ENCODE data around the gene DOCK1.

Gene DOCK1

DNA sequence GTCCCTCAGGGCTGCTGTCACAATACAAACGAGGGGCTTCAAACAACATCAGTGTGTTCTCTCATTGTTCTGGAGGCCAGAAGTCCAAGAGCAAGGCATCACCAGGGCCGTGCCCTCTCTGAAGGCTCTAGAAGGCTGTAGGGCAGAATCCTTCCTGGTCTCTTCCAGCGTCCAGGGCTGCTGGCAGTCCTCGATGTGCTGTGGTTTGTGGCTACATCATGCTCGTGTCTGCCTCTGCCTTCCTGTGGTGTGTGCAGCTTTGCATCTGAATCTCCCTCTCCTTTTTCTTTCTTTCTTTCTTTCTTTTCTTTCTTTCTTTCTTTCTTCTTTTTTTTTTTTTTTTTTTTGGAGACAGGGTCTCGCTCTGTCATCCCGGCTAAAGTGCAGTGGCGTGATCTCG lies 187.7 kb downstream of the DOCK1 start:
- TF ChIP-seq, protein P1, sequence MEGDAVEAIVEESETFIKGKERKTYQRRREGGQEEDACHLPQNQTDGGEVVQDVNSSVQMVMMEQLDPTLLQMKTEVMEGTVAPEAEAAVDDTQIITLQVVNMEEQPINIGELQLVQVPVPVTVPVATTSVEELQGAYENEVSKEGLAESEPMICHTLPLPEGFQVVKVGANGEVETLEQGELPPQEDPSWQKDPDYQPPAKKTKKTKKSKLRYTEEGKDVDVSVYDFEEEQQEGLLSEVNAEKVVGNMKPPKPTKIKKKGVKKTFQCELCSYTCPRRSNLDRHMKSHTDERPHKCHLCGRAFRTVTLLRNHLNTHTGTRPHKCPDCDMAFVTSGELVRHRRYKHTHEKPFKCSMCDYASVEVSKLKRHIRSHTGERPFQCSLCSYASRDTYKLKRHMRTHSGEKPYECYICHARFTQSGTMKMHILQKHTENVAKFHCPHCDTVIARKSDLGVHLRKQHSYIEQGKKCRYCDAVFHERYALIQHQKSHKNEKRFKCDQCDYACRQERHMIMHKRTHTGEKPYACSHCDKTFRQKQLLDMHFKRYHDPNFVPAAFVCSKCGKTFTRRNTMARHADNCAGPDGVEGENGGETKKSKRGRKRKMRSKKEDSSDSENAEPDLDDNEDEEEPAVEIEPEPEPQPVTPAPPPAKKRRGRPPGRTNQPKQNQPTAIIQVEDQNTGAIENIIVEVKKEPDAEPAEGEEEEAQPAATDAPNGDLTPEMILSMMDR (IDR thresholded peaks at IDR 0.05), result no peak
- H3K79me2 ChIP-seq, result no peaks in the 10 kb centered on the region
- H3K27ac ChIP-seq, result no peak overlapping the region
- no peak overlapping the region for H3K9ac ChIP-seq
- H3K9me3 ChIP-seq (ENCODE audit: control insufficient read depth, low read length), result no peaks in the 10 kb centered on the region
- H2AFZ ChIP-seq, result no peak overlapping the region
- no peaks in the 10 kb centered on the region for H3K27me3 ChIP-seq (ENCODE audit: control insufficient read depth, insufficient read depth, low read length)
- no peak overlapping the region for H3K4me3 ChIP-seq (ENCODE audit: low read depth, low read length)
- H3K4me2 ChIP-seq (ENCODE audit: low read length), result no peak overlapping the region
- no peaks in the 10 kb centered on the region for H3K4me1 ChIP-seq
- no peaks in the 10 kb centered on the region for H3K36me3 ChIP-seq (ENCODE audit: control insufficient read depth, insufficient read depth, low read length)

DNA sequence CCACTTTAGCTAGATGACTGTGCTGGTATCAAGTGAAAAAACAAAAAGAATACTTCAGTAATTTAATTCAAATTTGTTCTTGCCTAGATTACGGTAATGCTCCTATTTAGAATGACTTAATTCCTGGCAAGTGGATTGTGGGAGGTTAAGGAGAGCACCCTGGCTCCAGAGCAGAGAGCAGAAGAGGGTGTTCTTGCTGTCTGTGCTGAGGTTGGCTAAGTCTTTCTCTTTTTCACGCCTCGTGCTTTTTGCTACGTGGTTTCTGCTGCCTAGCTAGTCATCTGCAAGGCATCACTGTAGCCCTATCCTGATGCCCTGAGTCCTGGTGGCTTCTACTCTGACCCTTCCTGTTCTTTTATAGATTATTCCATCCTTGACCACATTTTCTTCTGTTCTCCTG lies 189.8 kb downstream of the DOCK1 start:
- Histone ChIP-seq H3K27me3 (ENCODE audit: control insufficient read depth, insufficient read depth, low read length) (no peaks in the 10 kb centered on the region), H3K9me3 (ENCODE audit: control insufficient read depth, low read length) (no peaks in the 10 kb centered on the region), H3K4me3 (ENCODE audit: low read depth, low read length) (no peak overlapping the region), H3K27ac (no peak overlapping the region), H3K9ac (no peak overlapping the region), H3K79me2 (no peaks in the 10 kb centered on the region), H3K36me3 (ENCODE audit: control insufficient read depth, insufficient read depth, low read length) (no peaks in the 10 kb centered on the region), H3K4me2 (ENCODE audit: low read length) (no peak overlapping the region), H3K4me1 (no peaks in the 10 kb centered on the region), H2AFZ (no peak overlapping the region)
- TF ChIP-seq, protein P1 (IDR thresholded peaks at IDR 0.05), result no peak

DNA sequence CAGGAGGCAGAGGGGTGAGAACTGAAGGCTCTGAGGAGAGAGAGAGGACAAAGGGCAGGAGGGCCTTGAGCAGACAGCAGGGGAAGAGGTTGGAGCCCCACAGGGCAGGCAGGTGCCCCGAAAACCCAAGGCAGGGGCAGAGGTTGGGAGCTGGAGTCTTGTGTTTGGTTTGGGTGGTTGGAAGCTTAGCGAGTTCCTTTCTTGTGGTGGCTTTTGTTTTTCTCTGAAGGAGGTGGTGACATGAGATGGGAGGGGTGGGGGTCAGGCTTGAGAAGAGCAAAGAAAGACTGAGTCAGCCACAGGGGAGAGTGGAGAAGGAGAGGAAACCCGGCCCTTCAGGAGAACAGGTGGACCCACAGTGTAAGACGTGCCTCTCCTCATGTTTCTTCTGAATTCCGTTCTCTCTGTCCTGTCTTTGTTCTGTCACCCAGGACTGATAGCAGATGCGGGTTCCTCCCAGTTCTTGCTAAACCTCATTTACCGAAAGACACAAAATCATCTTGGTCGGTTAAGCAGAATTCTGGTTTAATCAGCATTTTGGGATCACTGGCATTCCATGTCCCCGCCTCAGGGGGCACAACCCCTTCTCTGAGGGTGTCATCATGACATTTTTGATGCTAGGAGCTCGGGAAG lies 195.9 kb downstream of the DOCK1 start:
- H3K27ac ChIP-seq, result no peak overlapping the region

DNA sequence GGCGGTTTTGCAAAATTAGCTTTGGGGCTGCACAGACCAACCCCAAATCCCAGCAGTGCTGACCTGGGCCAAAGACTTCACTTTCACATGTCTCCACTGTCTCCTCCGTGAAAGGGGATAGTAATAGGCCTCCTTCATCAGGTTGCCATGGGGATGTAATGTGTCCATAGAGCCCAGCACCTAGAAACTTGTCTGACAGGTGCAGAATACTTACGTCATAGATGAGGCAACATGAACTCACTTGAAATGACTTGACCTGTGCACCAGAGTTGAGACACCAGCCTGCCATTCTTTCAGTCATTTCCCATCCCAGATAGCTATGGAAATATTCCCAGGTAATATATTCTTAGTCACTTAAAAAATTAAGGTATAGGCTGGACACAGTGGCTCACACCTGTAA lies 196.9 kb downstream of the DOCK1 start:
- H3K36me3 ChIP-seq (ENCODE audit: control insufficient read depth, insufficient read depth, low read length), result no peaks in the 10 kb centered on the region
- no peaks in the 10 kb centered on the region for H3K4me1 ChIP-seq

More for the DNA sequence above, 195.9 kb downstream of the DOCK1 start:
- H3K36me3 ChIP-seq (ENCODE audit: control insufficient read depth, insufficient read depth, low read length), result no peaks in the 10 kb centered on the region
- no peak overlapping the region for H3K9ac ChIP-seq
- H3K79me2 ChIP-seq, result no peaks in the 10 kb centered on the region
- H3K9me3 ChIP-seq (ENCODE audit: control insufficient read depth, low read length), result no peaks in the 10 kb centered on the region
- no peak overlapping the region for H2AFZ ChIP-seq
- no peaks in the 10 kb centered on the region for H3K27me3 ChIP-seq (ENCODE audit: control insufficient read depth, insufficient read depth, low read length)
- TF ChIP-seq, protein P1 (IDR thresholded peaks at IDR 0.05), result no peak
- no peak overlapping the region for H3K4me2 ChIP-seq (ENCODE audit: low read length)
- H3K4me1 ChIP-seq, result no peaks in the 10 kb centered on the region
- H3K4me3 ChIP-seq (ENCODE audit: low read depth, low read length), result no peak overlapping the region

More for the DNA sequence above, 196.9 kb downstream of the DOCK1 start:
- Histone ChIP-seq H3K27ac (no peak overlapping the region), H2AFZ (no peak overlapping the region), H3K27me3 (ENCODE audit: control insufficient read depth, insufficient read depth, low read length) (no peaks in the 10 kb centered on the region), H3K4me3 (ENCODE audit: low read depth, low read length) (no peak overlapping the region), H3K9ac (no peak overlapping the region), H3K9me3 (ENCODE audit: control insufficient read depth, low read length) (no peaks in the 10 kb centered on the region), H3K4me2 (ENCODE audit: low read length) (no peak overlapping the region), H3K79me2 (no peaks in the 10 kb centered on the region)
- TF ChIP-seq, protein P1 (IDR thresholded peaks at IDR 0.05), result no peak

Measured in parathyroid adenoma (tissue), 2 donors.